NCI-H748 treated with DMSO at 0.1 percent for 48 hours (cell line): ENCODE measurements around the gene EXOG.

Experiments
- DNase-seq: peaks from one replicate; lab custom pipeline; 2025; lab: John Stamatoyannopoulos, UW

The EXOG gene

DNA sequence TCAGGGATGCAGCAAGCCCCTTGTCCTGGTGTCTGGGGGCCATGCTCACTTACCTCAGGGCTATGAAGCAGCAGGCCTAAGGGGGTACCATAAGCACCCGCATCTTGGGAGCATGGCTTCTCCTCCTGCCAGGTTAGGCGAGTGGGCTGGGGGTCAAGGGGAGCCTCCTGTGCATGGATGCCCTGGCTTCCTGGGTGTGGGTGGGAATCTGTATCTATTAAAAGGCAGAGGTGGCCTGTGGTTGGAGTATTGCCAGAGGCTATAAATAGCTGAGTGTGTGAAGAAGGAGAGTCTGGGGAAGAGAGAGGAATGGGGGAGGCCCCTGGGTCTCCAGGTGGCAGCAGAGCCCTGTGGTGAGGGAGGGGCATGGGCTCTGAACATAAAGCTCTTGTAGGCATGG, 22.9 kb upstream of the EXOG start:
- DNase-seq, result no peak

DNA sequence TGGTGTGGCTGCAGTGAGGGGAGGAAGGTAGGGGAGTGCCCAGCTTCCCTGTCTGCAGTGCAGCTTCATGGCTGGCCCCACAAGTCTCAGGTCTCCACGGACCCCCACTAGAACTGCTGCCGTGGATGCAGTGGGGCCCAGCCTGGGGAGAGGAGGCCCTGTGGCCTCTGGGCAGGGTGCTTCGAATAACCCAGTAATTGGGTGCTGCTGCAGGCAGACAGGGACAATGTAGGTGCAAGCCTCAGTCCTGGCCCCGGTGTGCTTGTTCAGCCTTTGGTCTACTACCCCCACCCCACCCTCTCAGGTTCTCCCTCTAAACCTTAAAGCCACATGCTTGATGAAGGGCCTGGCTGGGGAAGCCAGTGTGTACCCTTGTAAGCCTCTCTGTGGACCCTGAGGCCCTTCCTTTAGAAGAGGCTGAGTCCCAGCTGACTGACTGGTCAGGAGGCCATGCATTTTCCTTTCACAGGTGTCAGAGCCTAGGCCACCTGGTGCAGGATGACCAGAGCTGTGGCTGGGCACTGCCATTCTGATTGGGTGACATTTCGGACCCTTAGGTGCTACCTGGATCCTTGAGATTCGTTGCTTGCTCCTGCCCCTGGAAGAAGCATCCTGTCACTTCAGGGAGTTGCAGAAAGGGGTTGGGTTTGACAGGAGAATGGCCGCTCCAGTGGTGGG, 21.1 kb upstream of the EXOG start:
- no peak for DNase-seq

DNA sequence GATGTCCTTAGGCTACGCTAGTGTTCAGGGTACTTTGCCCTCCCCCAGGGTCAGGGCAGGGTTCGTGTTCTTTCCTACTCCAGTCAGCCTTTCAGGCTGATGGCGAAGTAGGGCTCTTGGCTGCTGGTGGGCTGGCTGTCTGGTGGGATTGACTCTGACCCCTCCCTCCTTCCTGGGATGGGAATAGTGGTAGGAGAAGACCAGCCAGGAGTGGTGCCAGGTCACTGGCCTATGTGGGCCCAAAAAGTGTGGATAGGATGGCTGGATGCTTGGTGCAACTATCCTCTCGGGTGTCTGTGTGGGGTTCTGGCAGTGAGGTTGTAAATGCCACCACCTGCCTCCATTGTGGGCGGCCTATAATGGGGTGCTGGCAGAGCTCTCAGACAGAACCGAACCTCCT, 20.4 kb upstream of the EXOG start:
- no peak for DNase-seq

GRCh38 chr3:38476157-38476756, 19.9 kb upstream of the EXOG start:
- DNase-seq, result no peak

DNA sequence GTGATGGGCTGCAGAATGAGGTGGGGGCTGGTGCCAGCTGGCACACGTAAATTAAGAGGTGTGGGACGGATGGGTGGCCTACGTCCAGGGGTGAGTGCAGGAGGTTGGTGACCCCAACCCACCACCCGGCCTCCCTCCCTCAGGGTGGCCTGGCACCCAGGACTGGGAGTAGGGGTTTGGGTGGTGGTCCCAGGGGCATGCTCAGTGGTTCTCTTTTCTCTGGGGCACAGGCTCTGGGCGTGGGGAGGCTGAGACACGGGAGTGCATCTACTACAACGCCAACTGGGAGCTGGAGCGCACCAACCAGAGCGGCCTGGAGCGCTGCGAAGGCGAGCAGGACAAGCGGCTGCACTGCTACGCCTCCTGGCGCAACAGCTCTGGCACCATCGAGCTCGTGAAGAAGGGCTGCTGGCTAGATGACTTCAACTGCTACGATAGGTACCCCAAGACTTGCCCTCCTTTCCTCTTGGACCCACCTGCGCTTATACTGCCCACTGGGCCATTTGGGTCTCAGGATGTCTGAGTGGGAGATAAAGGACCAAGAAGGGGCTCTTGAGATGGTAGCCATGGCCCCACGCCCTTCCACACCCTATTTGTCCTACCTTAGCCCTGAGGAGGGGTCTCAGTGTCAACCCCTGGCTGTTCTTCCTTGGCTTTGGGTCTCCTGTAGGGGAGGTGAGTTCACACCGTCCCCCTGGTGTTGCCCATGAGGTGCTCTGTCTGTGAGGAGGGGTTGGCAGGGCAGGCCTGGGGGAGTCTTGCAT, 18.9 kb upstream of the EXOG start:
- no peak for DNase-seq

DNA sequence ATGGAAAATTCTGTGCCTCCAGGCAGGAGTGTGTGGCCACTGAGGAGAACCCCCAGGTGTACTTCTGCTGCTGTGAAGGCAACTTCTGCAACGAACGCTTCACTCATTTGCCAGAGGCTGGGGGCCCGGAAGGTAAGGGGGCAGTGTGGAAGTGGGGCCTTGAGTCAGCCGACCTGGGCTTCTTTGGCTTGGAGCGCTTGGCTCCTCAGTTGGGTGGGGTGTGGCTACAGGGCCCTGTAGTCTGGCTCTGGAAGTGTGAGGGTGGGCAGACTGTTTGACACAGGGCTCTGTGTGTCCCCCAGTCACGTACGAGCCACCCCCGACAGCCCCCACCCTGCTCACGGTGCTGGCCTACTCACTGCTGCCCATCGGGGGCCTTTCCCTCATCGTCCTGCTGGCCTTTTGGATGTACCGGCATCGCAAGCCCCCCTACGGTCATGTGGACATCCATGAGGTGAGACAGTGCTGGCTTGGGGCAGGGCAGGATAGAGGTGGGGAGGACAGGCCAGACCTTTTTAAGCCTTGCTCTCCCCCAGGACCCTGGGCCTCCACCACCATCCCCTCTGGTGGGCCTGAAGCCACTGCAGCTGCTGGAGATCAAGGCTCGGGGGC, 18.2 kb upstream of the EXOG start:
- DNase-seq, result no peak

GRCh38 chr3:38478901-38479300, 17.2 kb upstream of the EXOG start:
- DNase-seq, result no peak

DNA sequence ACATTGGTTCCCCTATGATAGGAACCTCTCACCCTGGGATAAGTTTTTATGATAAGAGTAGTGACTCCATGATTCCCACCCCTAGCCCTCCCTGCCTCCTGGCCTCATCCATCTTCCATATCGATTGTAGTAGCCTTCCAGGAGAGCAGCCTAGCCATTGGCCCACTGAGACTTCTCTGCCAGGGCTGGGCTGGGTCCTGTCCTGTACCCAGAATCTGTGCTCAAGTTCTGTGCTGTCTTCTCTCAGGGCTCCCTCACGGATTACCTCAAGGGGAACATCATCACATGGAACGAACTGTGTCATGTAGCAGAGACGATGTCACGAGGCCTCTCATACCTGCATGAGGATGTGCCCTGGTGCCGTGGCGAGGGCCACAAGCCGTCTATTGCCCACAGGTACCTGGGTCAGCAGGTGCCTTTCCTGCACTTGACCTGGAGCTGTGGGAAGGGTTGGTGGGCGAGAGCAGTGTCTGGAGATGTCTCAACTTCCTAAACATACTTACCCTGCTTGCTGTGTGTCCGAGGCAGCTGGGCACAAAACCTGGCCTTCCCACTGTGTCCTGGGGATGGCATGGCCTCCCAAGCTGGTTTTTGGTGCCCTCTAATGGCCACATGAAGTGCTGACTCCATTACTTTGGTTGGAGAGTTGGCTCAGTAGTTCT, 16.6 kb upstream of the EXOG start:
- peak; percentile 2 for DNase-seq

DNA sequence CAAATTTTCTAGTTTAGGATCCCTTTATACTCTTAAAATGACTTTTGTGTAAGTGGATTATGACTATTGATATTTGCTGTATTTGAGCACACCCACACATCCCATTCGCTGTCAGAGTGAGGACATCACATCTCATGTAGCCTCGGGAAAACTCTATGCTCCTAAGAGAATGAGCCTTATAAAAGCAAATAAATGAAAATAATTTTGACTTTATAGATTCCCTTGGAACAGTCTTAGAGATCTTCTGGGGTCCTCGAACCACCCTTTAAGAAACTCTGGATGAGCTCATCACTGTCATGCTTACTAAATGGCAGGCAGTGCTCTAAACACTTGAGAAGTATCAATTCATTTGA, 16.1 kb upstream of the EXOG start:
- no peak for DNase-seq

GRCh38 chr3:38480930-38481329, 15.2 kb upstream of the EXOG start:
- DNase-seq, result no peak

GRCh38 chr3:38482951-38483350, 13.2 kb upstream of the EXOG start:
- DNase-seq, result no peak

DNA sequence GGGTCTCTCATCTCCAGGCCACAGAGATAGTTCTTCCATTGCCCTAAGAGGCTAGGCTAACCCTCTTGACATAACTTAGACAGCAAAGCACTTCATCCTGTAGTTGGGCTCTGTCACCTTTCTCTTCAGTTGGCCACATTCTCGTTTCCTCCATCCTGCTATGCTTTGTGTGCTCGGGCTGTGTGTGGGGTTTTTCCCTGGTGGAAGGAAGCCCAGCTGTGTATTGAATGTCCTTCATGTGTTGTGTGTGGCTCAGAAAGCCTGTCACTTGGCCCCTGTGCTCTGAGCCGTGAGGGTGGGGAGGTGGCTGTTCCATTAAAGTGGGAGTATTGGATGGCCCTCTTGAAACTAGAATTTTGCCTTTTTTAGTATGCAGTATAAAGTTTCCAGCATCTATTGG, 8.8 kb upstream of the EXOG start:
- no peak for DNase-seq

DNA sequence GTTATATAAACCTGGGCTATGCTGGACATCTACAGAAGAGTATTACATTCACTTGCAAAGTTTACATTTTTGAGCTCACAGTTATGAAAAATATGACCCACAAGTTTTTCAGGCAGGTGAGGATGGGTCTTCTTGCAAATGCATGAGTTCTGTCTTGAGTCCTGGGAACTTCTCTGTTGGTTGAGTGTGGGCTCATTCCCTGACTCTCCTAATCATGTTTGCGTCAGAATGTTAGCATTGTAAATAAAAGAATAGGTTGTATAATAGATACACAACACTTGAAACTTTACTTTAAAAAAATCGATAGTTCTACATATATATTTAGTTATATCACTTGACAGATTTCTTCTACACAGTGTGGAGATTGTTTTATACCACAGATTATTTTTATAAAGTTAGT, 7.2 kb upstream of the EXOG start:
- no peak for DNase-seq

DNA sequence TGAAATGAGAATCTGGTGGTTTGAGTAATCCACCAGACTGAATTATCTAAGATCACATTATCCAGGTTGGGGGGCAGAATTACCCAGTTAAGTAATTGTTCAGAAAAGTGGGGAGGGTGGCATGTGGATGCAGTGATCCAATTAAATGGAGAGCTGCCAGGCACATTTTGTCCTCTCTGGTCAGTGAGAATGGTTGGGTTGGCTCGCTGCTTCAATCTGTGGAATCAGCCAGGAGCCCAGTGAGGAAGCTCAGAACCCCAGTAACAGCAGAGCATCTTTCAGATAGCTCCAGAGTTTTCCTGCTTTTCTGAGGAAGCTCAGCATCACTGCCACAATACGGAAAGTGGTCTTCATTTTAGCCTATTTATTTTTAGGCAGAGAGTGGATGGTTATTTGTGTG, 6.4 kb upstream of the EXOG start:
- DNase-seq, result no peak

GRCh38 chr3:38490281-38491030, 5.7 kb upstream of the EXOG start:
- DNase-seq, result no peak

- no peak for DNase-seq
Measured at GRCh38 chr3:38491215-38491614, 4.9 kb upstream of the EXOG start.

DNA sequence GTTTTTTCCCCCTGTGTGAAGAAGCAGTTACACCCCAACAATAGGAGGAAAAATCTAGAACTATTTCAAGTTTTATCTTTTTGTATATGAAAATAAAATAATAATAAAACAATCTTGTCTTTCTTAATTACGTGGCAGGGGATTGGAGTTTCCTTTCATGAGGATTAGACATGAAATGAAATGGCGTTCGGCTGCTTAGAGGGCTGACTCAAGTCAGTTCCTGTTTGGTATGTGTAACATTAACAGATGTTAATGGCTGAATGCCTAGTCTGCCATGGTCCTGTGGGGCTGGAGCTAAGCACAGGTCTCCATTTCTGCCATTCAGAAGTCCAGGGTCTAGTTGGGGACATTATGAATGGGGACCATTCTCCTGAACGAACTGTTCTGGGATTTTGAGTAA, 3.1 kb upstream of the EXOG start:
- DNase-seq, result no peak

DNA sequence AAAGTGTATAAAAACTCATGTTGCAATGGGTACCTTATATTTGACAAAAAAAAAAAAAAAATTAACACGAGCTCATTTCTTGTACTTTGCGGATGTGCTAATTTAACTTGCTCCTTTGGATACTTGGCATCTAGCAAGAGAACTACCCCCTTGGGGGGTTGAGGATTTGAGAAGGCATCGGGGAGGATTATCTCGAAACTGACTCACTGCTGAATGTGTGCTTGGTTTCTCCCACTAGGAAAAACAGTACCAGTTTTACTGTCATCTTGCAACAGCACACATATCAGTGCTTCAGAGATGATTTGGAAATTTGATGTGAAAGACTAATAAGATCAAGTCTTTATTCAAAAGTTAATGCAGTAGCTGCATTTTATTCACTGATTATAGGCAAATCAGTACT, 891 bp downstream of the EXOG start:
- no peak for DNase-seq

DNA sequence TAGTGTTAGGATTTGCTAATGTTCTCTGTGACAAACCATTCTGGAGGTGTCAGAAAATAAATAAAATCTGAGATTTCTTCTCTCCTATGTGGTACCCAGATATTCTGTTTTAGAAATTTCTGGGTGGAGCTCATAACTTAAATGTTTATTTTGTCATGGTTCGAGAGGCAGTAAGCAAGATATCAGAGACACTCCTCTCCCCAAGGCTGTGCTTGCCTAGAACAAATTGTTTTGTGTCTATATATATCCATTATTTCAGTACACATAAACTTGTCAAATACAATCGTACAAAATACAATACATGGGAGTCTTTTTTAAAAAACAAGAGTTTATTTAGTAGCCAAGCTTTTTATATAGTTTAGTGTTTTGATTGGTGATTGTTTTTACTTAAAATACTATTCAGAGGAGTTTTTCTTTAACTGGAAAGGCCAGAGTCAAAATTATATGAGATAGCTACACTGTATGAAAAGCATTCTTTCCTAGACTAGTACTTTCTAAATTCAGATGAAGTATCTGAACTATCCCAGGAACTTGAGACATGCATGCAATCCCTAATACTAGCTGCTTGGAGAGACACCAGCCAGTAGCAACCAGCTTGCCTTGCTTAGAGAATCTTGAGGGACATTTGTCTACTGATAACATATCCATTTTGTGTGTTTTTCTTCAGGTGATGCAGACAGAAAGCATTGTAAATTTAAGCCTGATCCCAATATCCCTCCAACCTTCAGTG, 4.7 kb downstream of the EXOG start:
- DNase-seq, result no peak

DNA sequence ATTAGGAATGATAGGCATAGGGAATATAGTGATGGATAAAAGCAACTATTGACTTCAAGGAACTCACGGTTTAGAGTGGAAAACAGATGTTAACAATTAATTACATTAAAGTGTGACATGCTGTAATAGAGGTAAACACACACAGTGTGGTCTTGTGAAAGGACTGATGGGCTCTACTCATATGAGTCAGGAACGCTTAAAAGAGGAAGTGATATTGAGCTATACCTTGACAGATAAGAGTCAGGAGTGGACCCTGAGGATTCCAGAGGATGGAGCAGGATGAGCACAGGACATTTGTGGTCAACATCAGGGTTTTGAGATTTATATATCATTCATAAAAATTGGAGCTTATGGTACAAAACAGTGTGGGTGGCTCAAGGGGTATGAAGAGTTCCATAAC, 11.0 kb downstream of the EXOG start:
- no peak for DNase-seq

- DNase-seq, result no peak
Measured at GRCh38 chr3:38509732-38510131, 13.6 kb downstream of the EXOG start.
